ENCODE data around the gene COL6A1. TPM values are rescaled to one million over a fixed set of nuclear protein-coding genes. Genes with fewer than 3 reads are reported as not detected.

COL6A1 gene
- total RNA-seq, 1 donor from 2014 or later, result 12.6 TPM

DNA sequence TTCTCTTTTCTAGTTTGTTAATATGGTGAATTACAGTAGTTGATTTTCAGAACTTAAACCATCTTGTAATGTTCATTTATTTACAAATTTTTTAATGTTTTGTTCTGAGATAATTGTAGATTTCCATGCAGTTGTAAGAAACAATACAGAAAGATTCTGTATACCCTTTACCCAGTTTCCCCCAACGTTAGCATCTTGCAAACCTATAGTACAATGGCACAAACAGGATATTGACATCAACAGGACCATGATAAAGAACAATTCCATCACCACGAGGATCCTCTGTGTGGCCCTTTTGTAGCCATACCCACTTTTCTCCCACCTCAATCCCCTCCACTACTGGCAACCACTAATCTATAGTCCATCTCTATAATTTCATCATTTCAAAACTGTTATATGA is 33.3 kb downstream of the COL6A1 start:
- H3K36me3 ChIP-seq, result no peaks in the 10 kb centered on the region
- no peak for TF ChIP-seq EZH2 (IDR thresholded peaks at IDR 0.05)
- TF ChIP-seq, protein P1, sequence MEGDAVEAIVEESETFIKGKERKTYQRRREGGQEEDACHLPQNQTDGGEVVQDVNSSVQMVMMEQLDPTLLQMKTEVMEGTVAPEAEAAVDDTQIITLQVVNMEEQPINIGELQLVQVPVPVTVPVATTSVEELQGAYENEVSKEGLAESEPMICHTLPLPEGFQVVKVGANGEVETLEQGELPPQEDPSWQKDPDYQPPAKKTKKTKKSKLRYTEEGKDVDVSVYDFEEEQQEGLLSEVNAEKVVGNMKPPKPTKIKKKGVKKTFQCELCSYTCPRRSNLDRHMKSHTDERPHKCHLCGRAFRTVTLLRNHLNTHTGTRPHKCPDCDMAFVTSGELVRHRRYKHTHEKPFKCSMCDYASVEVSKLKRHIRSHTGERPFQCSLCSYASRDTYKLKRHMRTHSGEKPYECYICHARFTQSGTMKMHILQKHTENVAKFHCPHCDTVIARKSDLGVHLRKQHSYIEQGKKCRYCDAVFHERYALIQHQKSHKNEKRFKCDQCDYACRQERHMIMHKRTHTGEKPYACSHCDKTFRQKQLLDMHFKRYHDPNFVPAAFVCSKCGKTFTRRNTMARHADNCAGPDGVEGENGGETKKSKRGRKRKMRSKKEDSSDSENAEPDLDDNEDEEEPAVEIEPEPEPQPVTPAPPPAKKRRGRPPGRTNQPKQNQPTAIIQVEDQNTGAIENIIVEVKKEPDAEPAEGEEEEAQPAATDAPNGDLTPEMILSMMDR (IDR thresholded peaks at IDR 0.05), result no peak
- no peak for TF ChIP-seq EZH2phosphoT487 (IDR thresholded peaks at IDR 0.05)

DNA sequence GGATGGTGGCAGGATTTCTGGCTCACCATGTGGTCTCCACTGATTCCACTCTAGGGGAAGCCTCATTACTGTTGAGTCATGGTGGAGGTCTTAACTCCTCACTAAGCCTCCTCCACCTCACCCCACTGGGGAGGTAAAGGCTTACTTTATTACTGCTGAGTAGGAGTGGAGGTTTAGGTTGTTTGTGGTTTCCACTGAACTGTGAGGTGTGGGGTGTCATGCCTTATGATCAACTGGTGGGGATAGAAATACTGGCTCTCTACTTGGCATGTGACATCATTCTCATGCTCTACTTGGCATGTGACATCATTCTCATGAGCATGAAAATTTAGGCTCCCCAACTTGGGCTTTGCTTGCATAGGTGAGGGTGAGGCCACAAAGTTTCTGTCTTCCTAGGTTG is 35.6 kb downstream of the COL6A1 start:
- Histone ChIP-seq H3K27ac (no peak overlapping the region), H3K4me1 (no peaks in the 10 kb centered on the region), H2AFZ (replicated peaks) (no peak overlapping the region), H3K4me2 (no peak overlapping the region), H3K79me2 (ENCODE audit: low read depth) (no peaks in the 10 kb centered on the region), H4K20me1 (ENCODE audit: low read depth) (no peaks in the 10 kb centered on the region), H3F3A (ENCODE audit: low read depth) (no peaks in the 10 kb centered on the region), H3K9me3 (ENCODE audit: low read depth) (no peaks in the 10 kb centered on the region), H3K9ac (no peak overlapping the region), H3K4me3 (no peak overlapping the region), H3K27me3 (no peaks in the 10 kb centered on the region), H3K36me3 (no peaks in the 10 kb centered on the region)
- DNase-seq (ENCODE audit: low spot score), result no peak
- Mint-ChIP-seq H3K4me3 (no peak overlapping the region), H3K27me3 (ENCODE audit: insufficient read depth, low read depth) (peaks cover 3% of the 10 kb centered on the region), H3K36me3 (no peaks in the 10 kb centered on the region), H3K27ac (no peak overlapping the region), H3K9me3 (no peaks in the 10 kb centered on the region), H3K4me1 (peaks cover 3% of the 10 kb centered on the region)
- no peak for TF ChIP-seq EZH2 (IDR thresholded peaks at IDR 0.05)
- no peak for TF ChIP-seq EZH2phosphoT487 (IDR thresholded peaks at IDR 0.05)
- TF ChIP-seq, protein P1 (IDR thresholded peaks at IDR 0.05), result no peak

More for the DNA sequence above, 33.3 kb downstream of the COL6A1 start:
- no peaks in the 10 kb centered on the region for H3K9me3 ChIP-seq (ENCODE audit: low read depth)
- H3K27ac ChIP-seq, result no peak overlapping the region
- Mint-ChIP-seq H3K36me3 (no peaks in the 10 kb centered on the region), H3K4me1 (peaks cover 4% of the 10 kb centered on the region), H3K27me3 (ENCODE audit: insufficient read depth, low read depth) (peaks cover 2% of the 10 kb centered on the region), H3K4me3 (no peak overlapping the region), H3K9me3 (no peaks in the 10 kb centered on the region), H3K27ac (no peak overlapping the region)
- DNase-seq (ENCODE audit: low spot score), result no peak
- no peak overlapping the region for H3K4me2 ChIP-seq
- no peaks in the 10 kb centered on the region for H3K4me1 ChIP-seq
- H3K4me3 ChIP-seq, result no peak overlapping the region
- no peaks in the 10 kb centered on the region for H3F3A ChIP-seq (ENCODE audit: low read depth)
- H3K27me3 ChIP-seq, result no peaks in the 10 kb centered on the region
- no peaks in the 10 kb centered on the region for H3K79me2 ChIP-seq (ENCODE audit: low read depth)
- H2AFZ ChIP-seq (replicated peaks), result no peak overlapping the region
- no peak overlapping the region for H3K9ac ChIP-seq
- H4K20me1 ChIP-seq (ENCODE audit: low read depth), result no peaks in the 10 kb centered on the region

DNA sequence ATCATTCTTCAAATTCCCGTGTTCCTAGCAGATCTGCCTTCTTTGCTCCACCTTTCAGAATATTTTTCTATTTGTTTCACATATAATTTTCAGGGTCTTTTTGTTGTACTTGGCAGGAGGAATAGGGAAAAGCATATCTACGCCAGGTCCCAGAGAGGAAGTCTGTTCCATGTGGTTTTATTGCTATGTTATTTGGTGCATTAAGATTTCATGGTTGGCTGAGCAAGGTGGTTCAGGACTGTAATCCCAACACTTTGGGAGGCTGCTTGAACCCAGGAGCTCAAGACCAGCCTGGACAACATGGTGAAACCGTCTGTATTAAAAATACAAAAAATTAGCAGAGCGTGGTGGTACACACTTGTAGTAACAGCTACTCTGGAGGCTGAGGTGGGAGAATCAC is 36.1 kb downstream of the COL6A1 start:
- Histone ChIP-seq H4K20me1 (ENCODE audit: low read depth) (no peaks in the 10 kb centered on the region), H3K27ac (no peak overlapping the region), H3K4me1 (no peaks in the 10 kb centered on the region), H3K4me2 (no peak overlapping the region), H3K4me3 (no peak overlapping the region), H2AFZ (replicated peaks) (no peak overlapping the region), H3K9ac (no peak overlapping the region), H3K9me3 (ENCODE audit: low read depth) (no peaks in the 10 kb centered on the region), H3K79me2 (ENCODE audit: low read depth) (no peaks in the 10 kb centered on the region), H3K27me3 (no peaks in the 10 kb centered on the region), H3F3A (ENCODE audit: low read depth) (no peaks in the 10 kb centered on the region), H3K36me3 (no peaks in the 10 kb centered on the region)
- Mint-ChIP-seq H3K27me3 (ENCODE audit: insufficient read depth, low read depth) (peaks cover 3% of the 10 kb centered on the region), H3K4me3 (no peak overlapping the region), H3K9me3 (no peaks in the 10 kb centered on the region), H3K27ac (no peak overlapping the region), H3K4me1 (peaks cover 3% of the 10 kb centered on the region), H3K36me3 (no peaks in the 10 kb centered on the region)
- DNase-seq (ENCODE audit: low spot score), result no peak
- no peak for TF ChIP-seq EZH2phosphoT487 (IDR thresholded peaks at IDR 0.05)
- TF ChIP-seq, protein P1 (IDR thresholded peaks at IDR 0.05), result no peak
- TF ChIP-seq EZH2 (IDR thresholded peaks at IDR 0.05), result no peak

Measured in neural progenitor cell (in vitro differentiated cells).